Erythroblast (primary cell): ENCODE data around the gene LRP3.

ENCODE experiments used
- DNase-seq, 2 experiments: peaks; one replicate each; lab custom pipeline; 2025; lab: John Stamatoyannopoulos, UW
- GATA1 ChIP-seq: IDR thresholded peaks from 2 replicates; pipeline ENCODE4 v1.6.1; 2011; ENCODE audit warnings: low read depth, mild to moderate bottlenecking, control low read depth, low read length, moderate library complexity
- POLR2A ChIP-seq: IDR thresholded peaks from 2 replicates; pipeline ENCODE4 v1.6.1; 2011; ENCODE audit warnings: mild to moderate bottlenecking, low read length

LRP3 gene

GRCh38 chr19:33249740-33250366, 55.7 kb downstream of the LRP3 start:
- TF ChIP-seq POLR2A (no peak), GATA1 (no peak)
- peak in 1 of 2 experiments; percentile 32 for DNase-seq

DNA sequence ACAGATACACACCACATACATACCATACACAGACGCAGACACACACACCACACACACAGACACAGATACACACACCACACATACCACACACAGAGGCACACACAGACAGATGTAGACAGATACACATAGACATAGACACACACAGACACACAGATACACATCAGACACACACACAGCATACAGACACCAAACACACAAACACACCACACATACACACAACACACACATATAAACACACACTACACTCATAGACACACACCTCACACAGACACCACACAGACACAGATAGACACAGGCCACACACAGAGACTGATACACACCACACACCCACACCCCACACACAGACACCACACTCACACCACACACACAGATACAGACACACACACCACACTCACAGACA, 56.4 kb downstream of the LRP3 start:
- no peak for DNase-seq
- no peak for TF ChIP-seq POLR2A
- TF ChIP-seq GATA1, result no peak

- DNase-seq, result no peak
- no peak for TF ChIP-seq POLR2A
Observed at GRCh38 chr19:33251076-33251475, 56.9 kb downstream of the LRP3 start.

DNA sequence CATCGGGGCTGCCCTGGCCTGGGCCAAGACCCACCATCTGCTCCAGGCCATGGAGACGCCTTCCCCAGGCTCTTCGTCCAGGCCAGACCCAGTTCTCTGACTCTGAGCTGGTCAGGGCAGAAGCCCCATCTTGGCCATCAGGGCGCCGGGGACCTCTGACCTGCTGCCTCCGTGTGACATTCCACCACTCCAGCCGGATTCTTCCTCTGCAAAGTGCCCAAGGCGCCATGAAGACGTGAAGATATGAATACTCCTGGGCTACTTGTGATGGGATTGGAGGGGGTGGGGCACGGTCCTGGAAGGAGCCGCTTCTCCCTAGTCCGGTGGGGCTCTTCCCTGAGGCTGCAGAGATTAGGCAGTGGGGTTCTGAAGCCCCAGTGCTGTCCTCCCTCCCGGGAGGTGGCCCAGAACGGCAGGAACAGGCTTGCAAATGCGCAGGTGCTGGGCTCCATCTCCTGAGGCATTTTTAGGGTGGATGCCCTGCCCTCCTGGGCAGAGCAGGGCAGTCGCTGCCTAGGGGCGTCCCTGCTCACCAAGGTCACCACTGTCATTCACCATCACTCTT, 57.5 kb downstream of the LRP3 start:
- no peak for DNase-seq
- TF ChIP-seq POLR2A (no peak), GATA1 (no peak)

- TF ChIP-seq GATA1 (no peak), POLR2A (no peak)
- DNase-seq, result no peak
Observed at GRCh38 chr19:33252418-33252962, 58.4 kb downstream of the LRP3 start.

DNA sequence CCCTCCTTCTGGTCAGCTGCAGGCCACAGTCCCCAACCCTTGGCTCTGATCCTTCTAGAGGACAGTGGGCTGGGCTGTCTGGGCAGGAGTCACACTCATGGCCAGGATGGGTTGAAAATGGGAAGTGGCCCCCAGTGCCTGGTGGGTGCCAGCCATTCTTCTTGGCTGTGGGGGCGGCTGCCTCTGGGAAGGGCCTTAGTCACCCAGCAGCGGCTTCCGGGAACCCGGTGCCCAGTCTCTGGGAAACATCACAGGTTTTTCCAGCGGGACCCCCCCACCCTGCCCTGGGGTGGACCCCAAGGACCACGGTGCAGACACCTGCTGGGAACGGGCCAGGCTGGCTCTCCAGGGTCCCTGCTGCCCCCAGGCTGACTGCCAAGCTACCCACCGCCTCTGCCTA, 58.8 kb downstream of the LRP3 start:
- no peak for TF ChIP-seq POLR2A
- TF ChIP-seq GATA1, result no peak
- no peak for DNase-seq

GRCh38 chr19:33254245-33254824, 60.2 kb downstream of the LRP3 start:
- DNase-seq, result no peak
- TF ChIP-seq GATA1, result no peak
- no peak for TF ChIP-seq POLR2A

DNA sequence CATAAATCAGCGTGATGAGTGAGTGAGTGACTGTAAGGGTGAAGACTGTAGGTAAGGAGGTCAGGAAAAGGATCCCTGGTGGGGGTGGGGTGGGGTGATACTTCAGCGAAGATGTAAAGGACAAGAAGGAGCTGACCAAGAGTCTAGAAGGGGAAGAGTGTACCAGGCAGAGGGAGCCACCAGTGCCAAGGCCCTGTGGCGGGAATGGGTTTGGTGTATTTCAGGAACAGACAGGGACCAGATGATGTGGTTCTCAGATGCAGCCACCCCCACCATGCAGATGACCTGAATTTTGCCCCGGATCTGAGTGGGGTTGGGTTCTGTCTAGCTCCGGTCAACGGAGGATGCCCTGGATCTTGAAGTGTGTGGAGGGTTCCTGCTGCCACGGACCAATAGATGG, 61.7 kb downstream of the LRP3 start:
- DNase-seq, result no peak
- TF ChIP-seq GATA1, result no peak
- TF ChIP-seq POLR2A, result no peak

DNA sequence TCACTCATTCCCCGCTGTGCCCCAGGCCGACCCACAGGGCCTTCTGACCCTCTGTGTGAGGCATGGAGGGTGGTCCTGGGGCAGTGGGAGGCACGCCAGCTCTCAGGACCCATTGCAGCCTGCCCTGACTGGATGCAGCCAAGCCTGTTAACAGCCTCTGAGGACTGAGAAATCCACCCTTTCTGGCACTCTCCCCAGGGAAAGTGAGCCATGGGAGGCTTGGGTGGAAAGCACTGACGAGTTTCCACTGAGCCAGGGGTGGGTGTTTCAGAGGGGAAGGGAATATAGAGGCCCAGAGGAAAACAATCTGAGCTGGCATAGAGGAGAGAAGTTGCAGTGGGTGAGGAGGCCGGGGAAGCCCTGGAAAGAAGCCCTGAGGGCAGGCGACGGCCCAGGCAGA, 62.1 kb downstream of the LRP3 start:
- TF ChIP-seq GATA1 (no peak), POLR2A (no peak)
- DNase-seq, result no peak

- TF ChIP-seq POLR2A, result no peak
- TF ChIP-seq GATA1, result no peak
- DNase-seq, result no peak
Observed at GRCh38 chr19:33257828-33258227, 63.7 kb downstream of the LRP3 start.
